CD4-positive, alpha-beta T cell treated with Interleukin-21 for 1 hour (primary cell): ENCODE results near the gene CDH5.
"Not testable (repeated sequence)": the region's sequence is repeated elsewhere in the genome, so short reads cannot be mapped to it uniquely, and the experiment has no call there.

Experiments used
- DNase-seq: peaks from one replicate; pipeline ENCODE4 v3.0.0-alpha.2; 2020

The CDH5 gene

GRCh38 chr16:66440970-66441369 lies 74.5 kb downstream of the CDH5 start:
- no peak for DNase-seq

GRCh38 chr16:66441586-66442375 lies 75.3 kb downstream of the CDH5 start:
- DNase-seq, result no peak

- DNase-seq, result no peak
Observed at GRCh38 chr16:66442502-66443268, 76.2 kb downstream of the CDH5 start.

GRCh38 chr16:66443269-66443652 lies 76.8 kb downstream of the CDH5 start:
- no peak for DNase-seq

GRCh38 chr16:66444049-66444481 lies 77.6 kb downstream of the CDH5 start:
- no peak for DNase-seq

GRCh38 chr16:66446737-66447136 lies 80.2 kb downstream of the CDH5 start:
- DNase-seq, result no peak

- no peak for DNase-seq
Observed at GRCh38 chr16:66447491-66447890, 81.0 kb downstream of the CDH5 start.

GRCh38 chr16:66451548-66451947 lies 85.1 kb downstream of the CDH5 start:
- no peak for DNase-seq

- not testable (repeated sequence) for DNase-seq
Observed at GRCh38 chr16:66453230-66453629, 86.7 kb downstream of the CDH5 start.
